T-helper 1 cell treated with Interleukin-12 subunit alpha and Interleukin-12 subunit beta and Interleukin-4 antibody, amounts not matched to agents 30 ng/mL and 1 ng/mL, for 36 hours (primary cell): ENCODE results near the gene CCL7. TPM values are rescaled to one million over a fixed set of nuclear protein-coding genes. Genes with fewer than 3 reads are reported as not detected.

Source experiments
- intact Hi-C: fragments of 100-400 bp; cut with micrococcal nuclease; formaldehyde crosslinking; loops from one replicate; pipeline ENCODE4 v1.15.1; 2024
- total RNA-seq: library from RNA; stranded (reverse); gene quantifications from 2 replicates; pipeline ENCODE4 v1.2.3, GENCODE V29; 2022

Gene CCL7
- total RNA-seq, 1 donor from 2014 or later: not detected

- intact Hi-C loops: no loop called here
Measured at GRCh38 chr17:34246881-34247280, 23.1 kb upstream of the CCL7 start.

GRCh38 chr17:34248511-34249024 lies 21.5 kb upstream of the CCL7 start:
- intact Hi-C loops: no loop called here

- intact Hi-C loops: no loop called here
Measured at GRCh38 chr17:34249061-34249460, 21.0 kb upstream of the CCL7 start.

- intact Hi-C loops: no loop called here
Measured at GRCh38 chr17:34249478-34249877, 20.5 kb upstream of the CCL7 start.

GRCh38 chr17:34251186-34251585 lies 18.8 kb upstream of the CCL7 start:
- intact Hi-C loops: no loop called here

GRCh38 chr17:34252095-34252443 lies 18.0 kb upstream of the CCL7 start:
- intact Hi-C loops: no loop called here

- intact Hi-C loops: no loop called here
Measured at GRCh38 chr17:34252444-34253138, 17.4 kb upstream of the CCL7 start.

GRCh38 chr17:34253139-34253525 lies 16.9 kb upstream of the CCL7 start:
- intact Hi-C loops: no loop called here

GRCh38 chr17:34254146-34254545 lies 15.9 kb upstream of the CCL7 start:
- intact Hi-C loops: no loop called here

- intact Hi-C loops: no loop called here
Measured at GRCh38 chr17:34254651-34255380, 15.2 kb upstream of the CCL7 start, which contains the start of gene CCL2. Gene CCL2, plus strand, starts transcription at chr17:34255285. Its CDS starts 65 bp downstream, at chr17:34255350.

- intact Hi-C loops: no loop called here
Measured at GRCh38 chr17:34255381-34255732, 14.7 kb upstream of the CCL7 start.

- intact Hi-C loops: no loop called here
Measured at GRCh38 chr17:34255841-34256240, 14.2 kb upstream of the CCL7 start.

GRCh38 chr17:34257299-34257985 lies 12.6 kb upstream of the CCL7 start:
- intact Hi-C loops: no loop called here

GRCh38 chr17:34257986-34258326 lies 12.1 kb upstream of the CCL7 start:
- intact Hi-C loops: no loop called here

- intact Hi-C loops: no loop called here
Measured at GRCh38 chr17:34259146-34259545, 10.9 kb upstream of the CCL7 start.

GRCh38 chr17:34260861-34261260 lies 9.2 kb upstream of the CCL7 start:
- intact Hi-C loops: loop anchor here (1.0 to 5.0 kb wide), 2 partner anchors 46 to 60 kb away; no protein-coding TSS in a partner anchor

- intact Hi-C loops: loop anchor here (1.0 to 5.0 kb wide), 2 partner anchors 46 to 60 kb away; no protein-coding TSS in a partner anchor
Measured at GRCh38 chr17:34261568-34262337, 8.3 kb upstream of the CCL7 start.

GRCh38 chr17:34265711-34266110 lies 4.3 kb upstream of the CCL7 start:
- intact Hi-C loops: no loop called here

GRCh38 chr17:34275881-34276280 lies 5.9 kb downstream of the CCL7 start:
- intact Hi-C loops: no loop called here

GRCh38 chr17:34276826-34277225 lies 6.8 kb downstream of the CCL7 start:
- intact Hi-C loops: no loop called here

GRCh38 chr17:34283571-34283970 lies 13.6 kb downstream of the CCL7 start:
- intact Hi-C loops: no loop called here
